Neural crest cell (in vitro differentiated cells): ENCODE measurements around the gene CD19. TPM values are rescaled to one million over a fixed set of nuclear protein-coding genes. Genes with fewer than 3 reads are reported as not detected.

Experiments used
- DNase-seq: peaks from one replicate; pipeline ENCODE4 v3.0.0; 2021; ENCODE audit warnings: low read depth, mixed read lengths, low spot score
- H3K27ac Mint-ChIP-seq: one replicate; pipeline ENCODE4 v1.8.0; 2021; ENCODE audit warnings: mild to moderate bottlenecking, mixed read lengths; ENCODE audit not compliant: unreplicated experiment
- H3K27me3 Mint-ChIP-seq: 2 replicates; pipeline ENCODE4 v1.8.0; 2021; ENCODE audit warnings: low read depth, mild to moderate bottlenecking, mixed read lengths
- H3K36me3 Mint-ChIP-seq: 2 replicates; pipeline ENCODE4 v1.8.0; 2021; ENCODE audit warnings: low read depth, mild to moderate bottlenecking, mixed read lengths
- H3K4me1 Mint-ChIP-seq: 2 replicates; pipeline ENCODE4 v1.8.0; 2021; ENCODE audit warnings: mixed read lengths
- H3K4me3 Mint-ChIP-seq: one replicate; pipeline ENCODE4 v1.8.0; 2021; ENCODE audit warnings: mild to moderate bottlenecking, mixed read lengths
- H3K9me3 Mint-ChIP-seq: 2 replicates; pipeline ENCODE4 v1.8.0; 2021; ENCODE audit warnings: mixed read lengths
- total RNA-seq: library from RNA; stranded (reverse); gene quantifications from 2 replicates; pipeline ENCODE4 v1.2.1, GENCODE V29; 2021
- TF ChIP-seq, protein P1 (sequence below): fragments of 200-600 bp; sonication (generic); conservative IDR thresholded peaks from 2 replicates; pipeline ENCODE4 v1.5.0; 2021; ENCODE audit warnings: antibody characterized with exemption, mild to moderate bottlenecking

The CD19 gene
- total RNA-seq, 1 donor from 2014 or later: not detected

- H3K4me1 Mint-ChIP-seq: no peaks in the 10 kb centered on the region
- H3K36me3 Mint-ChIP-seq: no peaks in the 10 kb centered on the region
- no peak overlapping the region for H3K4me3 Mint-ChIP-seq
- no peak for DNase-seq
- TF ChIP-seq, protein P1, sequence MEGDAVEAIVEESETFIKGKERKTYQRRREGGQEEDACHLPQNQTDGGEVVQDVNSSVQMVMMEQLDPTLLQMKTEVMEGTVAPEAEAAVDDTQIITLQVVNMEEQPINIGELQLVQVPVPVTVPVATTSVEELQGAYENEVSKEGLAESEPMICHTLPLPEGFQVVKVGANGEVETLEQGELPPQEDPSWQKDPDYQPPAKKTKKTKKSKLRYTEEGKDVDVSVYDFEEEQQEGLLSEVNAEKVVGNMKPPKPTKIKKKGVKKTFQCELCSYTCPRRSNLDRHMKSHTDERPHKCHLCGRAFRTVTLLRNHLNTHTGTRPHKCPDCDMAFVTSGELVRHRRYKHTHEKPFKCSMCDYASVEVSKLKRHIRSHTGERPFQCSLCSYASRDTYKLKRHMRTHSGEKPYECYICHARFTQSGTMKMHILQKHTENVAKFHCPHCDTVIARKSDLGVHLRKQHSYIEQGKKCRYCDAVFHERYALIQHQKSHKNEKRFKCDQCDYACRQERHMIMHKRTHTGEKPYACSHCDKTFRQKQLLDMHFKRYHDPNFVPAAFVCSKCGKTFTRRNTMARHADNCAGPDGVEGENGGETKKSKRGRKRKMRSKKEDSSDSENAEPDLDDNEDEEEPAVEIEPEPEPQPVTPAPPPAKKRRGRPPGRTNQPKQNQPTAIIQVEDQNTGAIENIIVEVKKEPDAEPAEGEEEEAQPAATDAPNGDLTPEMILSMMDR: no peak
- peak overlapping the region; percentile 30 for H3K27ac Mint-ChIP-seq
- H3K27me3 Mint-ChIP-seq: no peaks in the 10 kb centered on the region
- H3K9me3 Mint-ChIP-seq: no peaks in the 10 kb centered on the region
Observed at GRCh38 chr16:28898942-28899341, 32.8 kb upstream of the CD19 start.

GRCh38 chr16:28899882-28900590 is 31.7 kb upstream of the CD19 start:
- DNase-seq: no peak
- no peak overlapping the region for H3K27ac Mint-ChIP-seq
- TF ChIP-seq, protein P1: no peak
- no peaks in the 10 kb centered on the region for H3K4me1 Mint-ChIP-seq
- H3K4me3 Mint-ChIP-seq: no peak overlapping the region
- no peaks in the 10 kb centered on the region for H3K36me3 Mint-ChIP-seq
- no peaks in the 10 kb centered on the region for H3K9me3 Mint-ChIP-seq
- no peaks in the 10 kb centered on the region for H3K27me3 Mint-ChIP-seq

DNA sequence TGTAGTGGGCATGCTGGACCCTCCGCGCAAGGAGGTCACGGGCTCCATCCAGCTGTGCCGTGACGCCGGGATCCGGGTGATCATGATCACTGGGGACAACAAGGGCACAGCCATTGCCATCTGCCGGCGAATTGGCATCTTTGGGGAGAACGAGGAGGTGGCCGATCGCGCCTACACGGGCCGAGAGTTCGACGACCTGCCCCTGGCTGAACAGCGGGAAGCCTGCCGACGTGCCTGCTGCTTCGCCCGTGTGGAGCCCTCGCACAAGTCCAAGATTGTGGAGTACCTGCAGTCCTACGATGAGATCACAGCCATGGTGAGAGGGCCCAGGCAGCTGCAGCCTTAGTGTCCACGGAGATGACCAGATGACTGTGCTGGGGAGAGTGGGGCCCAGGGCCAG is 31.2 kb upstream of the CD19 start:
- TF ChIP-seq, protein P1: no peak
- no peaks in the 10 kb centered on the region for H3K4me1 Mint-ChIP-seq
- no peak overlapping the region for H3K4me3 Mint-ChIP-seq
- no peak overlapping the region for H3K27ac Mint-ChIP-seq
- DNase-seq: no peak
- no peaks in the 10 kb centered on the region for H3K36me3 Mint-ChIP-seq
- no peaks in the 10 kb centered on the region for H3K9me3 Mint-ChIP-seq
- no peaks in the 10 kb centered on the region for H3K27me3 Mint-ChIP-seq

GRCh38 chr16:28901862-28902261 is 29.9 kb upstream of the CD19 start:
- no peaks in the 10 kb centered on the region for H3K4me1 Mint-ChIP-seq
- H3K36me3 Mint-ChIP-seq: no peaks in the 10 kb centered on the region
- TF ChIP-seq, protein P1: no peak
- no peak overlapping the region for H3K27ac Mint-ChIP-seq
- no peak overlapping the region for H3K4me3 Mint-ChIP-seq
- no peak for DNase-seq
- H3K9me3 Mint-ChIP-seq: no peaks in the 10 kb centered on the region
- H3K27me3 Mint-ChIP-seq: no peaks in the 10 kb centered on the region

DNA sequence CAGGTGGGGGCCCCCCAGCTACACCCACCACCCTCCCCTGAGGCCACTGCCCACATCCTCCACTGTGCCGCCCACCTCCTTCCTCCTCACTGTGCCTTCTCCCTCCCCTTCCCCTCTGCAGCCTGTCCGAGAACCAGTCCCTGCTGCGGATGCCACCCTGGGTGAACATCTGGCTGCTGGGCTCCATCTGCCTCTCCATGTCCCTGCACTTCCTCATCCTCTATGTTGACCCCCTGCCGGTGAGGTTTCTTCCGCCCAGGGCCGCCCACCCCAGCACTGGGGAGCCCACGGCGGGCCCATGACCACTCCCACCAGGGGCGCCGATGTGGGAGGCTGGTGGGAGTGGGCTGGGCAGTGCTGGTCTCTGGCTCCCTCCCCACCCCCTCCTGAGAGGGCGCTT is 28.9 kb upstream of the CD19 start:
- no peak overlapping the region for H3K4me3 Mint-ChIP-seq
- DNase-seq: no peak
- no peaks in the 10 kb centered on the region for H3K36me3 Mint-ChIP-seq
- TF ChIP-seq, protein P1: no peak
- H3K9me3 Mint-ChIP-seq: no peaks in the 10 kb centered on the region
- no peaks in the 10 kb centered on the region for H3K4me1 Mint-ChIP-seq
- no peak overlapping the region for H3K27ac Mint-ChIP-seq
- no peaks in the 10 kb centered on the region for H3K27me3 Mint-ChIP-seq
